DOHH2 (cell line): ENCODE measurements around the gene EFNA5.

Experiments used
- H3F3A ChIP-seq: fragments of 200-600 bp; sonication (generic), shearing (Covaris generic); 2 replicates; pipeline ENCODE4 v1.6.0; 2016; ENCODE audit warnings: antibody characterized with exemption, mild to moderate bottlenecking; ENCODE audit not compliant: control insufficient read depth, insufficient read depth
- H3K27ac ChIP-seq: fragments of 200-600 bp; sonication (generic); 2 replicates; pipeline ENCODE4 v1.5.1; 2014; ENCODE audit warnings: low read depth, mild to moderate bottlenecking, low read length, moderate library complexity
- H3K27me3 ChIP-seq: fragments of 200-600 bp; sonication (generic); 2 replicates; pipeline ENCODE4 v1.6.1; 2014; ENCODE audit warnings: mild to moderate bottlenecking, low read length, mixed read lengths; ENCODE audit not compliant: control insufficient read depth
- H3K36me3 ChIP-seq: fragments of 200-600 bp; sonication (generic); 2 replicates; pipeline ENCODE4 v1.6.1; 2014; ENCODE audit warnings: mild to moderate bottlenecking, low read length, moderate library complexity, mixed read lengths; ENCODE audit not compliant: control insufficient read depth
- H3K4me1 ChIP-seq: fragments of 200-600 bp; sonication (generic); 2 replicates; pipeline ENCODE4 v1.6.1; 2014; ENCODE audit warnings: mild to moderate bottlenecking, low read length, mixed read lengths; ENCODE audit not compliant: control insufficient read depth
- H3K4me2 ChIP-seq: fragments of 200-600 bp; sonication (generic); 2 replicates; pipeline ENCODE4 v1.6.0; 2014; ENCODE audit warnings: mild to moderate bottlenecking, low read length, moderate library complexity
- H3K4me3 ChIP-seq: fragments of 200-600 bp; sonication (generic); 2 replicates; pipeline ENCODE4 v1.5.1; 2014; ENCODE audit warnings: mild to moderate bottlenecking, low read length, mixed read lengths
- H3K79me2 ChIP-seq: fragments of 200-600 bp; sonication (generic); 2 replicates; pipeline ENCODE4 v1.6.1; 2014; ENCODE audit warnings: mild to moderate bottlenecking, low read length, mixed read lengths; ENCODE audit not compliant: control insufficient read depth
- H3K9me2 ChIP-seq: fragments of 200-600 bp; sonication (generic); replicated peaks from 2 replicates; pipeline ENCODE4 v1.6.1; 2014; ENCODE audit warnings: mild to moderate bottlenecking, low read length, mixed read lengths; ENCODE audit not compliant: control insufficient read depth
- H3K9me3 ChIP-seq: fragments of 200-600 bp; sonication (generic); 2 replicates; pipeline ENCODE4 v1.6.1; 2014; ENCODE audit warnings: antibody characterized with exemption, low read length, mixed read lengths; ENCODE audit not compliant: control insufficient read depth, insufficient read depth
- H4K20me1 ChIP-seq: fragments of 200-600 bp; sonication (generic); 2 replicates; pipeline ENCODE4 v1.6.0; 2014; ENCODE audit warnings: low read depth, mild to moderate bottlenecking, antibody characterized with exemption, low read length, moderate library complexity; ENCODE audit not compliant: control insufficient read depth, insufficient read depth
- CTCF ChIP-seq: fragments of 200-600 bp; sonication (generic); IDR thresholded peaks from one replicate; pipeline ENCODE4 v1.5.1; 2014; ENCODE audit warnings: antibody characterized with exemption, mild to moderate bottlenecking, low read depth, low read length; ENCODE audit not compliant: poor library complexity, severe bottlenecking
- EZH2phosphoT487 ChIP-seq: fragments of 200-600 bp; sonication (generic); IDR thresholded peaks from 2 replicates; pipeline ENCODE4 v1.6.1; 2017; ENCODE audit warnings: borderline replicate concordance, mild to moderate bottlenecking, antibody characterized with exemption, low read length, moderate library complexity, mixed read lengths

The EFNA5 gene

GRCh38 chr5:107464416-107464815 lies 206.3 kb downstream of the EFNA5 start:
- Histone ChIP-seq H3K4me3 (no peak overlapping the region), H3F3A (no peaks in the 10 kb centered on the region), H3K27ac (no peak overlapping the region), H4K20me1 (no peaks in the 10 kb centered on the region), H3K9me2 (no peaks in the 10 kb centered on the region), H3K9me3 (no peaks in the 10 kb centered on the region), H3K4me1 (no peaks in the 10 kb centered on the region), H3K4me2 (no peak overlapping the region), H3K36me3 (no peaks in the 10 kb centered on the region), H3K79me2 (no peaks in the 10 kb centered on the region), H3K27me3 (0 out of 2 replicates have a peak, but pooled peaks cover 4% of the 10 kb centered on the region)
- TF ChIP-seq EZH2phosphoT487 (no peak), CTCF (no peak)

GRCh38 chr5:107463731-107464130 lies 207.0 kb downstream of the EFNA5 start:
- H3K4me3 ChIP-seq: no peak overlapping the region
- no peaks in the 10 kb centered on the region for H3K4me1 ChIP-seq
- TF ChIP-seq EZH2phosphoT487: no peak
- TF ChIP-seq CTCF: no peak
- H3K9me3 ChIP-seq: no peaks in the 10 kb centered on the region
- H3K36me3 ChIP-seq: no peaks in the 10 kb centered on the region
- 0 out of 2 replicates have a peak, but pooled peaks cover 4% of the 10 kb centered on the region for H3K27me3 ChIP-seq
- H3F3A ChIP-seq: no peaks in the 10 kb centered on the region
- no peak overlapping the region for H3K4me2 ChIP-seq
- no peaks in the 10 kb centered on the region for H3K79me2 ChIP-seq
- no peaks in the 10 kb centered on the region for H3K9me2 ChIP-seq
- no peak overlapping the region for H3K27ac ChIP-seq
- no peaks in the 10 kb centered on the region for H4K20me1 ChIP-seq

- Histone ChIP-seq H3K79me2 (no peaks in the 10 kb centered on the region), H3K27ac (no peak overlapping the region), H3K4me1 (no peaks in the 10 kb centered on the region), H3F3A (no peaks in the 10 kb centered on the region), H3K9me2 (no peaks in the 10 kb centered on the region), H3K9me3 (no peaks in the 10 kb centered on the region), H3K4me2 (no peak overlapping the region), H3K27me3 (0 out of 2 replicates have a peak, but pooled peaks cover 4% of the 10 kb centered on the region), H3K36me3 (no peaks in the 10 kb centered on the region), H4K20me1 (no peaks in the 10 kb centered on the region), H3K4me3 (no peak overlapping the region)
- TF ChIP-seq EZH2phosphoT487 (no peak), CTCF (no peak)
Measured at GRCh38 chr5:107461770-107462169, 209.0 kb downstream of the EFNA5 start.
